Measurements from ENCODE around the gene WDR35.
"Not testable (repeated sequence)": the region's sequence is repeated elsewhere in the genome, so short reads cannot be mapped to it uniquely, and the experiment has no call there.

The WDR35 gene

DNA sequence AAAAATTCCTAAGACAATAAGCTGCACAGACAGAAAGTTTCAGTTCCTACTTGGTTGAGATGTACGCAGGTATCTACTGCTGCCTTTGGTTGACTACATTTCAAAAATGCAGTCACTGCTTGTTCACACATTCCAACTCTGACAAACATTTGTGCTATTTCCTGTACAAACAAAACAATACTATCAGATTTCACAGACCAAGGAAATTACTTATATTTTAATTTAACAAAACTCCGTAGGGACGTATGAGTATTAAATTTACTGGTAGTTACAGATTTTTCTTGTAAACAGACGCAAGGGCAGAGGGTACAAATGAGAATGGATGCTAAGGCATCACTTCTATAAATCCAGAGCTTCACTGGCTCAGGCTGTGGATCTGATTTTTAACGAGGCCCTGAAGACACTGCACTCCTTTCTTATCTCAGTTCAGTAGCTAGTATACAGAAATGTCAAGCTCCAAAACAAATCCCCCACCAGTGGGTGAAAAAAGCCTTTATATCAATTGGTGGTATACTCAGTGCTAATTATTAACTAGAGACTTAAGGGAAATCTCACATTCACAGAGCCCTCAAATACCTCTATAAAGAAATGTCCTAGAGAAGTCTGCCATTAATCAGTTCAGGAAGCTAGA is 56.4 kb downstream of the WDR35 start:
- no peak for DNase-seq

DNA sequence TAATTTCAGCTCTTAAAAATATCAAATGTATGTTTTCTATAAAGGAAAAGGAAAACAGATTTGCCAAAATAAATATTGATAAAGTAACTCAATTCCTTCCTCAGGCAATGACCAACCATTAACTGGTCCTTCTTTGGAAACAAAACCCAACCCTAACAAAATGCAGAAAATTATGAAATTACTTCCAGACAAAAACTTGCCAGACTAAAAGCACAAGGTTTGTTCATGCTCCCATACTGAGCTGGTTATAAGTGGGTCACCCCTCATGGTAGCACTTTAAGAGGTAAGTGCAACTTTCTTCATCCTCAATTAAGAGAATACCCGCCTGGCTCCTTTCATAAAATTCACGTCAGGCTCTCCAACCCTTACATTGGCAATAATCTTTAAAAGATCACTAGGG is 57.0 kb downstream of the WDR35 start:
- no peak for DNase-seq

DNA sequence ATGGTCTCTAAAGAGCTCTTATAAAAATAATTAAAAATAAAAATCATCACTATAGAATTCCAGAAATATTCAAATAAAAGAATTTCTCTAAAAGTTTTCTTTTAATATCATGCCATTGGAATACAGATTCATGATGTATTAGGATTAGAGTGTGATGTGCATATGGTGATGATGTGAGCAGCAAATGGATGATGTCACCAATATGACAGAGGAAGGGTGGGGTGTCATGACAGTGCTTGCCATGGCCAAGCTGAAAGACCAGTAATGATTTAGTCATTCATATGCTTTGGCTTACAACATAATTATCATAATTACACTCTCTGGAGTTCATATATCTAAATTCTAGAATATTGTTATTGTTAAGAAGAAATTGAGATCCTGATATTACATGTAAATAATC is 60.7 kb downstream of the WDR35 start:
- no peak for DNase-seq

DNA sequence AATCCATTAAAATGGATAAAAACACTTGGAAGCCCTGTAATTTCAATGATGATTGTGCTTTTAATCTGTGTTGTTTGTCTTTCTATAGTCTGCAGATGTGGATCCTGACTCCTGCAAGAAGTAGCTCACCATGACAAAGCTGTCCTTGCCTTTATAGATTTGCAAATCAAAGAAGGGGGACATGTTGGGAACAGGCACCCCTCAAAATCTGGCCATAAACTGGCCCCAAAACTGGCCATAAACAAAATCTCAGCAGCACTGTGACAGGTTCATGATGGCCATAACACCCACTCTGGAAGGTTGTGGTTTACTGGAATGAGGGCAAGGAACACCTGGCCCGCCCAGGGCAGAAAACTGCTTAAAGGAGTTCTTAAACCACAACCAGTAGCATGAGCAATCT is 62.1 kb downstream of the WDR35 start:
- not testable (repeated sequence) for DNase-seq

DNA sequence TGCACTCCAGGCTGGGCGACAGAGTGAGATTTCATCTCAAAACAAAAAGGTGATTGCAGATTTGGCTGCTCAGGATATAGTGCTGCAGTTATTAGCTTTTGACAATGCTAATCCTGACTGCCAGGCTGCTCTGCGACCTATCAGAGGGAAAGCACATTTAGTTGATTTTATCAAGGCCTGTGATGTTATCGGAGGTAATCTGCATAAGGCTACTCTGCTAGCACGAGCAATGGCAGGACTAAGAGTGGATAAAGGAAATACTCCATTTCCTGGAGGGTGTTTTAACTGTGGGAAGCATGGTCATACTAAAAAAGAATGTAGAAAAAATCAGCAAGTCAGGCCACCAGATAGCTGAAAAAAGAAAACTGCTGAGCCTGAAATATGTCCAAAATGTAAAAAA is 65.4 kb downstream of the WDR35 start:
- not testable (repeated sequence) for DNase-seq

DNA sequence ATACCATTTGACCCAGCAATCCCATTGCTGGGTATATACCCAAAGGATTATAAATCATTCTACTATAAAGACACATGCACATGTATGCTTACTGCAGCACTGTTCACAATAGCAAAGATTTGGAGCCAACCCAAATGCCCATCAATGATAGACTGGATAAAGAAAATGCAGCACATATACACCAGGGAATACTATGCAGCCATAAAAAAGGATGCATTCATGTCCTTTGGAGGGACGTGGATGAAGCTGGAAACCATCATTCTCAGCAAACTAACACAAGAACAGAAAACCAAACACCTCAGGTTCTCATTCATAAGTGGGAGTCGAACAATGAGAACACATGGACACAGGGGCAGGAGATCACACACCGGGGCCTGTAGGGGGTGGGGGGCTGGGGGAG is 67.7 kb downstream of the WDR35 start:
- DNase-seq: not testable (repeated sequence)

DNA sequence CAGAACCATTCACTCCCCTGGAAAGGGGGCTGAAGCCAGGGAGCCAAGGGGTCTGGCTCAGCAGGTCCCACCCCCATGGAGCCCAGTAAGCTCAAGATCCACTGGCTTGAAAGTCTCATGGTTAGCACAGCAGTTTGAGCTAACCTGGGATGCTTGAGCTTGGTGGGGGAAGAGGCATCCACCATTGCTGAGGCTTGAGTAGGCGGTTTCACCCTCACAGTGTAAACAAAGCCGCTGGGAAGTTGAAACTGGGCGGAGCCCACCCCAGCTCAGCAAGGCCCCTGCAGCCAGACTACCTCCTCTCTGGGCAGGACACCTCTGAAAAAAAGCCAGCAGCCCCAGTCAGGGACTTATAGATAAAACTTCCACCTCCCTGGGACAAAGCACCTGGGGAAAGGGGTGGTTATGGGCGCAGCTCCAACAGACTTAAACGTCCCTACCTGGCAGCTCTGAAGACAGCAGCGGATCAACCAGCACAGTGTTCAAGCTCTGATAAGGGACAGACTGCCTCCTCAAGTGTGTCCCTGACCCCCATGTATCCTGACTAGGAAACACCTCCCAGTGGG is 73.4 kb downstream of the WDR35 start:
- no peak for DNase-seq

DNA sequence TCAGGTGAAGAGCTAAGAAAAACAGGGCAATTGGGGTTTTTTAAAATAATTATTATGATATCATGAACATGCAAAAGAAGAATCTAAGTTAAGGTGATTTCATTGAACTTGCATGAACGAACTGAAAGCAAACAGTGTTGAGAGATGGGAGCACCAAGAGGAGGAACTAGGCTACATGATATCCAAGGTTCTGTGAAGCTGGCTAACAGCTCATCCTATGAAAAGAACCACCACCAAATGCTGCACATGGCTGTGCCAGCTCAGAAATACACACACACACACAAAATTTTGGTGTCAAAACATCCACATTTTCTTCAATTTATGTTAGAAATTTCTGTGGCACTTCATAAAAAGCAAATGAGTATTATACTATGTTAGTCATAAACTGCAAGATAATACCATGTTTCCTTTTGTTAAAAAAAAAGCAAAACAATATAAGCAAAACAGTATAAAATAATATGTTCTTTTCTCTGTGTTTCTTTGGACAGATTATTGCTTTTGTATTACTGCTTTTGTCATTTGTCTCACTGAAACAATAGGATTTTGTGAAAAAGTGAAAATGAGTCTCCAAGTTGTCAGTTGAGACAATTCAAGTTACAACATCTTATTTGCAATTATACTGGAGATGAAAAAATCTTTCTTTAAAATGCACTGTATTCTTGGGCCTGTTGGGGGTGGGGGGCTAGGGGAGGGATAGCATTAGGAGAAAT is 75.5 kb downstream of the WDR35 start:
- DNase-seq: no peak

DNA sequence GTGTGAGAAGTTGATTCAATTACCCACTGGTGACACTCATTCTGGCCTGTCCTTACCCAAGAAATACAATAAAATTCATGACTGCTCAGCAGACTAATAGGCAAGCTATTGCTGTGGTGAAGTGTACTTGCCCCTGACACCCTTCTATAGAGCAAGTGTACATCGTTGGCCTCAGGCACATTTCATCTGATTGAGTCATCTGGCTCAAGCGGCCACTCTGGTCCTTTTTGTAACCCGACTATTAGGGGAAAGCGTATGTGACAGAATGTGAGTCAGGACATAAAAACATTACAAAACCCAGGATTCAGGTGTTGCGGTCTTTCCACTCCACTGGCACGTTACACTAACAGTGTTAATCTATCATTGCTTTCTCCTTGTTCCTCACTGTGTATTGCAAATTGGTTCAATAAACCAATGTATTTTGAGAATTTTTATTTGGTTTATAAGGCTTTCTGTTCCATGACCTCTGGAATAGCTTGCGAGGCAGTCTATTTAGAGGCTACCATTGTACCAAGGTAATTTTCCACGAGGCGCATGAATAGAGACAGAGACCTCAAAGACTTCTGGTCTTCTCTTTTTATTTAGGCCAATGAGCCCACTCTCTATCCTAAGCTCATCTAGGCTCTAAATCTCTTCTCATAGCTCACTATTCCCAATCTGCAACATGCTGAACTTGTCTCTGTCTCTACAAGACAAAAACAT is 77.9 kb downstream of the WDR35 start:
- no peak for DNase-seq

DNA sequence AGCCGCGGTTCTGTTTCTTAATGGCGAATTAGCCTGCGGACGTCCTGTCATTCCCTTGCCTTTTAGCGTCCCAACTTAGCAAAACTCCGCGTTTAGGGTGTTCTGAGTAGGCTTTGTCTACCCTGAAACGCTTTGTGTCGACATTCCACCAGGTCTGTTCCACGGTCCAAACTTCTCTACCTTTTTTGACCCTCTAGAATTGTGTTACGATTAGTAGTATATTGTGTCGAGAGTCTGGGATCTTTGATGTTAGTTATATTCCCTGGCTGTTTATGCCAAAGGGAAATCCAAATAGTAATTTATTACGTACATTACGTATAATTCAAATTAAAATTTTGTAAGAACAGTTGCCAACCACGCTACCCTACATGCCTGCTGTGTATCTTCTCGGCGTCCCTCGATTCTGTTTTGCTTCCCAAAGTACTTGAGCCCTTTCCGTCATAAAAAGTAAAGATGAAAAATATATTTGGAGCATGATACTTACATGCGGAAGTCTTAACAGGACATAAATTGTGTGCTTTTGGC is 87.6 kb downstream of the WDR35 start:
- DNase-seq: no peak

DNA sequence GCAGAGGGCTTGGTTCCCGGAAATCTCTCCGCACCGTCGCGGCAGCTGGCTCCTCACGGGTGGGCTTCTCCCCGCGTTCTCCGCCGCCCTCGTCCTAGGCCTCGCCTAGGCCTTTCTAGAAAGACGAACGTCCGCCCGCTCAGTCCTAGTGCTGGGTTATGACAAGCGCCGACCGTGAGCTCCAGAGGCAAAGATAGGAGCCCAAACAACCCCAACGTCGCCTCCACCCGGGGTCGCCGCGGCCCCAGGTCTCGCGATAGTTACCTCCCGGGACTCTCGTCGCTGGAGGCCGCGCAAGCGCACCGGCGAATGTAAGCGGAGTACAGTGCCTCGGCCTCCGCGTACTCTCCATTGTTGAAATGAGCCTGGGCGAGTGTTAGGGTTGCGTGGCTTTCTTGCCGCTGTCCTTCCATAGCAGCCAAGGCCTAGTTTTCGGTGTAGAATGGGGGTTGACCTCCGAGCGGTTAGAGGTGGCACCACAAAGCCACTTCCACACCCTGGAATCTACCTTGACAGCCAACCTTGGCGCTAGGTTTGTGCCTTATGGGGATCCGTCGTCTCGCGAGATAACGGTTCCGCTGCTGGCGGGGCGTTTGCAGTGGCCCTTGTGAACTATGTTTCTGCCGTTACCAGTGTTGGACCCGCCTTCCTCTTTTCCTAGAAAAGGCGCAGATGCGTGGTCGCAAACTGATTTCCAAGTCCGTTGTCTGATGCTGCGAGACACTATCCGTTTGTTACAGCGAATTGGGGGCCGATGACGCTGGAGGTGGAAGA is 88.3 kb downstream of the WDR35 start, which contains the start of gene TTC32:
TSS of gene TTC32 (minus strand) at position 542 of the 774 bp plus-strand sequence. CDS start at position 413, 129 bp downstream.
- DNase-seq: peak; percentile 88

DNA sequence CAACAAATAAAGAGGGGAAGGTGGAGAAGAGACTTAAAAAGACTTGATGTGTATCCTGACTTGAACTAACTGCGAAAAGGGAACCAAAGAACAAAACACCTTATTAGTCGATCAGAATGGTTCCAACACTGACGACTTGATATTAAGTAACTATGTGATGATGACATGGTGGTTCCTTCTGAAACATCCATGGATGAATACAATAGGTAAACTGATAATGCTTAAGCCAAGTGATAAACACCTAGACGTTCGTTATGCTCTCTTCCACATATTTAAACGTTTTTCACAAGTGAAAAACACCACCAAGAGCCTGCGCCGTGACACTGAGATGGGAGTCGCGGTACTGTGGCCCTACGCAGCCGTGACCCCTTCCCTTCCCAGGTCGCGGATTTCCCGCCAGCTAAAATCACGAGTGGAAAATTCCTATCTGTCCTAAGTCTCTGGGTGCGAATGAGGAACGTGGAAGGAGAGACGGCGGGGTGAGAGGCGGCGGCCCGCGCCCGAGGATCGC is 88.9 kb downstream of the WDR35 start:
- peak; percentile 31 for DNase-seq

DNA sequence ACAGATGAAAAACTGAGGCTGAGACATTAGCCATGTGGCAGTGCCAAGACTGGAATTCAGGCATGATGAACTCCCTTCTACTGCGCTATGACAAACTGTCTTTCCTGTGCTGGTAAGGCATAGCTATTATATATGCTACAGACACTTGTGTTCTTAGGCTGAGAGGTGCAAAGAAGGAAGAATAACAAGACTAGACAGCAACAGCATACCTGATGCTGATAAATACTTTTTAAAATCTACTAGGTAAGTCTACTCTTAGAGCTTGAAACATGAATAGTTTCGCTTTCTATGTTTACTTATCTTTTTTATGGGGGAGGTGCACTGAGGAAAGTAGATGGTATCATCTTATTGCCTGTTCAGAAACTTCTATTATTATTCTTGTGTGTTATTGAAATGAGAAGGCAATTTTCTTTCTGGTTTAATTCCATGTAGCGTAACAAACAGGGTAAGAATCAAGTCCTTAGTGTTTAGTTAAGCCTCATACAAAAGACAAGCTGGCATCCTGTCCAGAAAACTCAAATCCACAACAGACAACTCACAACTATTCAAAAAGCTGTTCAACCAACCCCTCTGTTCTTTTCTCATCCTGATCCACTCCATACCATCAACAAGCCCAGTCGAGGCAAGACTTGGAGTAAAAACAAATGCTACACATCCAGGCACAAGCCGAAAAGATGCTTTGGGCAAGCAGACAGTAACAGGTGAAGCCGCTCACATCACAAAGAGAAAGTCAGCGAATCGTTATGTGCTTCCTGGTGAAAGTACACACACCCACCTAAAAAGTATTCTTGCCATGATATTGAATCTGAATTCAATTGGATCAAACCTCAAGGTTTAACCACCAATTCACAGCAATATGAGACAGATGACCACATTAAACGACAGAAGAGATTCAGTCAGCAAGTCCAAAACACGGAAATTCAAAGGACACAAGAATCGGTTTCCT is 89.6 kb downstream of the WDR35 start:
- peak; percentile 11 for DNase-seq

DNA sequence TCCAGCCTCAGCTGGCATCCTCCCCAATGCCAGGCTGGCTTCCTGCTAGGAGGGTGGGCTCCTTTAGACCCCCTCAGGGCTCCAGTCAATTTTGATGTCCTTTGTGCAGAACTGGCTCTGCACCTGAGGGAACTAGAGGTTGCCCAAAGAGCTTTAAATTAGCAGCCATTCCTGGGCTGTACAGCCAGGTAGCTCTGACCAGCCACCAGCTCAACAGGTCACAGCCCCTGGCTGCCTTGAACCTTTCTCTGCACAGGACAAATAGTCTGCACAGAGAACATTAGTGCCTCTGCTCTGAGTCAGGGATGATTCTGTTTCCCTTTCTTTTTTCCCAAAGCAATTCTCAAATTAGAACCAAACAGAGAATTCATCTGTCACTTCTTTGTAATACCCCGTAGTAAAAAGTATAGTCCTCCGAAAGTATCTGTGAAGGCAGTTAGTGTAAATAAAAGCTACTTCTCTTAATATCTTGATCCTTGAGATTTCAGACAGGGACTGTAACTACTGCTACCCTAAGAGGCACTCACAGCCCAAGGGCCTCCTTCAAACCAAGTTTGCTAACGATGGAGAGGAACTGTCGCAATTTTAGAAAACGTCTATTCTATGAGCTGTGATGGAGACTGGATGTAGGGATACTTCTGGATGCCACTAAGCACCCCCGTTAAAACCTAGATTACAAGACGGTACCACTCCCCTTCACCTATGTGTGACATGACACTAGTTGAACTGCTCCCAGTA is 91.1 kb downstream of the WDR35 start:
- no peak for DNase-seq

DNA sequence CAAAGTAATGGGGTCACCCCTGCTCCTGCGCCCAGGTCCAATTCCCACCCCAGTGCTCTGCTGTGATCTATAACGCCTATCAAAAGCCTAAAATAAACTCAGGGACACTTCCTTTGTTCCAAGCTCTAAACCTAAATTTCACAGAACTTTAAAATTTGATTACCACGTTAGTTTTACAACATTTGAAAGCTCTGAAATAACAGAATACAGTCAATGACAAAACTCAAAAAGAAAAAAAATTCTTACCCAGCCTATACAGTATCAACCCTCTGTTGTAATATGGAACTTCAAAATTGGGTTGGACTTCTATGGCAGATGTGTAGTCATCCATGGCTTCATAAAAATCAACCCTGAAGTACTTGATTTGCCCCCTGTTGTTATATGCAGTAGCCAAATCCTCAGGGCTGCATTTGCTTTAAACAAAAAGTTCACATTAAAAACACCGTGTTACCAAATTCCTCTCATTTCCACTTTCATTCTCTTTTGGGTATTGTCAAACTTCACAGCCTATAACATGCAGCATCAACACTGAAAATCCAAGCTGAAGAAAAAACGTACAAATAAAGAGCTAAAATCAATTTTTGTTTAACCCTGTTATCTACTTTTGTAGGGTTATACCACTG is 92.2 kb downstream of the WDR35 start:
- DNase-seq: no peak

DNA sequence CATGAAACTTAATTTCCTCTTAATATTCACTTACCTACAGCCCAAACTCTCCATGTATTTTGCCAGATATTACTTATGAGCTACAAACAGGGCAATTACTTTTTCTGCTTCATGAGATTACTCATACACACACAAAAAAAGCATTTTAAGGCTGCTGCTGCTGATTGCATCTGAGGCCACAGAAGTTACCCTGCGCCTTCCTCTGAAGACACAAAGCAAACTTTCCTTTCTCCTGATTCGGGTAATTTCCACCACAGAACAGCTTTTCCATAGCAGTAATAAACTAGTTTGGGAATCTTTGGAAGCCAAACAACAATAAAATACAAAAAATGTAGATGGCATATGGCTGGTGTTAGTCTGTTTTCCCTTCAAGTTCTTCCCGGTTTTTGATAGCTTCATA is 94.4 kb downstream of the WDR35 start:
- DNase-seq: no peak

DNA sequence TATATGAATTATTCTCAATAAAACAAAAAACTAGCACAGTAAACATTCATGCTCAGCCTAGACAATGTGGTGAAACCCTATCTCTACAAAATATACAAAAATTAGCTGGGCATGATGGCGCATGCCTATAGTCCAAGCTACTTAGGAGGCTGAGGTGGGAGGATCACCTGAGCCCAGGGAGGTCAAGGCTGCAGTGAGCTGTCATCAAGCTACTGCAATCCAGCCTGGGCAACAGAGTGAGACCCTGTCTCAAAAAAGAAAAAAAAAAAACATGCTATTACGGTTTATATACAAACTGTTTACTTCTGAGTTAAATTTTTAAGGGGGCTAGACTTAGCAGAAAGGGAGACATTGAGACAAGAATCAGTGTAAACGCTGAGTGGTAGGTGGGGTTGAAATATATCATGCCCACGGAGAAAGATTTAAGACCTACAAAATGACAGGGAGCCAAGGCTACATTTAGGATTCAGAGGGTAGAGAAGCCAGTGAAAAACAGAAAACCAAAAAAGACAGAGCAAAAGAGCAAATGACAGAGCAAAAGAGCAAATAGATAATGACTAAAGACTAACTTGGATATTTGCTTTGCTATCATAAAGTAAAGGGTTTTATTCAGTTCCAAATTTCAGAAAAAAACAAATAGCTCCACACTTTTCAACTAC is 95.6 kb downstream of the WDR35 start:
- DNase-seq: no peak

DNA sequence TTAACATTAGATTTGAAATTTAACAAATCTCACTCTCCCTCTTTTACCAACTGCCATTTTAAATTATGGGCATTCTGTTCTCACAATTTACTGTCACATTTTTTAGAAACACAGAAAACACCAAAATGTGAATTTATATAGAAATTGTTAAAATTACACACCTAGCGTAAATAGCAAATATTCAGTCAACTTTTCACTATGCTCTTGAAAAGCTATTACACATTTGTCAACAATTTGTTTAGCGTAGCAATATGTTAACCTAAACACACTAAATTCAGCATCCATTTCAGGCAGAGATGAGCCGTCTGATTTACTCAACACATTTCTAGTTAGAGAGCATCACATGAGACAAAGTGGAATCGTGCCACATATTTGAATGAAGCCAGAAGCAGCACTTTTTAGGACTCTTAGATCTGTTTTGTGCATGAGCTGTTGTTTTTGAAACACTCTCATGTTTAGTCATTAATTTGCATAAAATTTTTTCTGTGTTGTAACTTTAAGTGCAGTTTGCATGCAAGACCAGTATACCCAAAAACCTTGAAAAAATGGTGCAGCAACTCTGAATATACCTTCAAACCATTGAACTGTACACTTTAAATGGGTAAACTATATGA is 96.3 kb downstream of the WDR35 start:
- no peak for DNase-seq

DNA sequence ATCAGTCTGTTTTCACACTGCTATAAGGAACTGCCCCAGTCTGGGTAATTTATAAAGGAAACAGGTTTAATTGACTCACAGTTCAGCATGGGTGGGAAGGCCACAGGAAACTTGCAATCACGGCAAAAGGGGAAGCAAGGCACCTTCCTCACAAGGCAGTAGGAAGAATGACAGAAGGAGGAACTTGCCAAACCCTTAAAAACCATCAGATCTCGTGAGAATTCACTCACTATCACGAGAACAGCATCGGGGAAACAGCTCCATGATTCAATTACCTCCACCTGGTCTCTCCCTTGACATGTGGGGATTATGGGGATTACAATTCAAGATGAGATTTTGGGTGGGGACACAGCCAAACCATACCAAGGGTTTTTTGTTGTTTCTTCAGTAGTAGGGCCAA is 97.9 kb downstream of the WDR35 start:
- not testable (repeated sequence) for DNase-seq

Measured in activated T-cell treated with anti-CD3 and anti-CD28 coated beads for 4 hours (primary cell).